ENCODE results near the gene CXCL13. TPM values are rescaled to one million over a fixed set of nuclear protein-coding genes. Genes with fewer than 3 reads are reported as not detected.

Gene CXCL13
- total RNA-seq, 4 donors from 2014 or later, result not detected

GRCh38 chr4:77593101-77593500 lies 12.5 kb upstream of the CXCL13 start:
- Histone ChIP-seq H3K4me1 (peaks cover 0 to 17% (median 2%) of the 10 kb centered on the region in 3 donors), H3K27me3 (no peaks in the 10 kb centered on the region), H3K27ac (peak overlapping the region in 1 of 4 donors; percentile 56), H3K36me3 (no peaks in the 10 kb centered on the region), H3K4me3 (no peak overlapping the region), H3K9me3 (no peaks in the 10 kb centered on the region)
- WGBS, 2 donors (ENCODE audit: low coverage in 1 of 2), result 33 to 71% methylated on average over 6 to 7 of the region's 7 CpGs
- TF ChIP-seq POLR2A (IDR thresholded peaks at IDR 0.05), result no peak
- TF ChIP-seq CTCF (IDR thresholded peaks at IDR 0.05), result no peak
- TF ChIP-seq POLR2AphosphoS5 (IDR thresholded peaks at IDR 0.05), result peak; percentile 33
- TF ChIP-seq EP300 (IDR thresholded peaks at IDR 0.05), result no peak
- ATAC-seq, result no peak

GRCh38 chr4:77593993-77594392 lies 11.6 kb upstream of the CXCL13 start:
- WGBS, 2 donors (ENCODE audit: low coverage in 1 of 2), result 18 to 37% methylated on average over 1 to 2 of the region's 2 CpGs
- peaks cover 0 to 17% (median 2%) of the 10 kb centered on the region in 3 donors for H3K4me1 ChIP-seq
- H3K4me3 ChIP-seq, result no peak overlapping the region
- peak overlapping the region in 1 of 4 donors; percentile 56 for H3K27ac ChIP-seq
- ATAC-seq, result no peak
- no peaks in the 10 kb centered on the region for H3K36me3 ChIP-seq
- H3K27me3 ChIP-seq, result no peaks in the 10 kb centered on the region
- TF ChIP-seq POLR2A (IDR thresholded peaks at IDR 0.05), result no peak
- TF ChIP-seq CTCF (IDR thresholded peaks at IDR 0.05), result no peak
- TF ChIP-seq EP300 (IDR thresholded peaks at IDR 0.05), result no peak
- TF ChIP-seq POLR2AphosphoS5 (IDR thresholded peaks at IDR 0.05), result no peak
- no peaks in the 10 kb centered on the region for H3K9me3 ChIP-seq

DNA sequence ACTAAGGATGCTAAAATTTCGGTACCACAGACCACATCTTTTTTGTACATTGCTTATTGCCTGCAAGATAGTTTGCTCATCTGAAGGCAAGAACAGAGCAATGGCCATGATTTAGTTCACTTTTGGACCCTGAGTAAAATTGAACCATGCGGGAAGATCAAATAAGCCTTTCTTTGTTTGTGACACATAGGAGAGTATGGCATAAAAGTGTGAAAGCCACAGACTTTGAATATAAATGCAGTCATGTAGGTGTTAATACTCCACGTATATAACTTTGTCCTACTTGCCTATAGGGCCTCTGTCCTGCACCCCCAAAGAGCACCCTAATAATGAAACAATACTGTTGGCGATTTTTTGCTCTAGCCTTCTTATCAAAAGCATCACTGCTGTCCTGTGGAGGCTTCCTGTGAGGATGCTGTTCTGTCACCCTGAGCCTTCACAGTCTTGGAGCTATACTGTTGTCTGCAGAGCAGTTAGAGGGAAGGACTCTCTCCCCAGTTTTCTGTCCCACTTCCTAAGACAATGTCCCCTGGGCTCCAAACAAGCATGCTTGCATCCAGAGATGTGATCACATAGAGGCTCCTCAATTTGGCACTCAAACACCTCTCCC lies 10.2 kb upstream of the CXCL13 start:
- Histone ChIP-seq H3K4me3 (no peak overlapping the region), H3K36me3 (no peaks in the 10 kb centered on the region), H3K27me3 (no peaks in the 10 kb centered on the region), H3K9me3 (no peaks in the 10 kb centered on the region), H3K4me1 (peaks cover 0 to 18% (median 2%) of the 10 kb centered on the region in 3 donors), H3K27ac (no peak overlapping the region)
- TF ChIP-seq CTCF (IDR thresholded peaks at IDR 0.05), result no peak
- TF ChIP-seq POLR2AphosphoS5 (IDR thresholded peaks at IDR 0.05), result no peak
- no peak for TF ChIP-seq POLR2A (IDR thresholded peaks at IDR 0.05)
- no peak for TF ChIP-seq EP300 (IDR thresholded peaks at IDR 0.05)
- no peak for ATAC-seq
- 78 to 87% methylated on average over 4 of the region's 4 CpGs for WGBS, 2 donors (ENCODE audit: low coverage in 1 of 2)

DNA sequence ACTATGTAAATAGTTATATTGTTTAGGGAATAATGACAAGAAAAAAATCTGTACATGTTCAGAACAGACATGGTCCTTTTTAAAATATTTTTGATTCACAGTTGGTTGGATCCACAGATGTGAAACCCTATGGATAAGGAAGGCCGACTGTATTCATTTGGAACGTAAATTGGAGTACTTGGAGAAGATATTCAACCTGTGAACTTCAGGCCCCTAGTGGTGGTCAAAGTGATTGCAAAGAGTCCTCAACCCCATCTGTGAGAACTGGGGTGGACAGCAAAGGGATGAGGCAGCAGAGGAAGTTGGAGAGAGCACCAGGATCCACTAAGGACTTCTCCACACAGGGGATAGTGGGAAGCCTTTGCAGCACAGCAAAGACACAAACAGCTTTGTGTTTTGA lies 6.2 kb upstream of the CXCL13 start:
- no peak overlapping the region for H3K27ac ChIP-seq
- no peak for ATAC-seq
- 19 to 31% methylated on average over 2 of the region's 2 CpGs for WGBS, 2 donors (ENCODE audit: low coverage in 1 of 2)
- H3K27me3 ChIP-seq, result no peaks in the 10 kb centered on the region
- H3K36me3 ChIP-seq, result no peaks in the 10 kb centered on the region
- no peak overlapping the region for H3K4me3 ChIP-seq
- H3K9me3 ChIP-seq, result no peaks in the 10 kb centered on the region
- H3K4me1 ChIP-seq, result peaks cover 0 to 9% (median 0%) of the 10 kb centered on the region in 3 donors
- TF ChIP-seq CTCF (IDR thresholded peaks at IDR 0.05) (peak in 1 of 4 experiments; percentile 34), EP300 (IDR thresholded peaks at IDR 0.05) (no peak), POLR2AphosphoS5 (IDR thresholded peaks at IDR 0.05) (no peak), POLR2A (IDR thresholded peaks at IDR 0.05) (no peak)
